Heart right ventricle (tissue), 16 donors: ENCODE data around the gene CORO2A. TPM values are rescaled to one million over a fixed set of nuclear protein-coding genes. Genes with fewer than 3 reads are reported as not detected.

Experiments
- ATAC-seq, 8 donors: fragments of 200-7000 bp; cut with Tn5 transposase; one replicate each; pipeline ENCODE4 v1.9.1; 2020; ENCODE audit warnings: mild to moderate bottlenecking in 8 of 8, moderate library complexity in 8 of 8, moderate number of reproducible peaks in 1 of 8
- DNase-seq, 2 donors: peaks; one replicate each; pipeline ENCODE4 v3.0.0-alpha.2; 2020
- H3K27ac ChIP-seq, 10 donors: fragments of 200-600 bp; sonication (generic) in 2 of 10; one replicate each; pipeline versions ENCODE4 v1.5.0 to v1.8.0; 2020 to 2022; ENCODE audit warnings: mild to moderate bottlenecking in 3 of 10
- H3K27me3 ChIP-seq, 7 donors: fragments of 200-600 bp; one replicate each; pipeline ENCODE4 v1.8.0; 2021 to 2022; ENCODE audit warnings: mild to moderate bottlenecking in 2 of 7
- H3K36me3 ChIP-seq, 9 donors: fragments of 200-600 bp; sonication (generic) in 1 of 9; one replicate each; pipeline versions ENCODE4 v1.5.0 to v1.8.0; 2020 to 2022; ENCODE audit warnings: mild to moderate bottlenecking in 2 of 9
- H3K4me1 ChIP-seq, 9 donors: fragments of 200-600 bp; sonication (generic) in 1 of 9; one replicate each; pipeline versions ENCODE4 v1.5.0 to v1.8.0; 2020 to 2022; ENCODE audit warnings: mild to moderate bottlenecking in 4 of 9
- H3K4me3 ChIP-seq, 10 donors: fragments of 200-600 bp; sonication (generic) in 2 of 10; one replicate each; pipeline versions ENCODE4 v1.5.0 to v1.8.0; 2020 to 2022; ENCODE audit warnings: mild to moderate bottlenecking in 7 of 10, moderate library complexity in 2 of 10
- H3K9me3 ChIP-seq, 11 donors: fragments of 200-600 bp in 10 of 11; sonication (generic) in 2 of 11; one replicate each; pipeline versions ENCODE4 v1.5.0 to v1.8.0; 2013 to 2022; ENCODE audit warnings: mild to moderate bottlenecking in 2 of 11, control low read depth in 1 of 11, moderate library complexity in 1 of 11
- CTCF ChIP-seq, 9 donors: fragments of 200-600 bp; sonication (generic) in 2 of 9; IDR thresholded peaks; one replicate each; pipeline versions ENCODE4 v1.5.0 to v1.8.0; 2021 to 2022; ENCODE audit warnings: antibody characterized with exemption in 9 of 9, mild to moderate bottlenecking in 5 of 9, moderate library complexity in 1 of 9
- WGBS, 2 donors: extraction: QIAGEN DNeasy Blood & Tissue Kit; methylation state at CpG; one replicate each; pipeline ENCODE4 v1.1.7; 2013; ENCODE audit warnings: inconsistent platforms in 1 of 2; 5-methylcytosine and 5-hydroxymethylcytosine counted together
- intact Hi-C, 10 donors: fragments of 100-400 bp; cut with DNase I; formaldehyde crosslinking; loops; one replicate each; pipeline versions ENCODE4 v1.11.1 to v1.14.2; 2022
- polyA plus RNA-seq, 2 donors: library from polyadenylated mRNA; stranded (reverse); fragments of 200-250 nt; gene quantifications; one replicate each; pipeline ENCODE4 v1.2.3, GENCODE V29; 2013
- total RNA-seq, 10 donors: library from RNA; stranded (reverse); fragmentation: NEBNext Ultra II Directional in 3 of 10; extraction: Animal tissue kit (Norgen Biotek cat#: 25700) in 3 of 10; gene quantifications; one replicate each; pipeline versions ENCODE4 v1.2.1 to v1.2.4, GENCODE V29; 2021 to 2023
- donor health status: Arrhythmogenic right ventricular cardiomyopathy.
- donor health status: ischemic (EF 13 %, LVEDD 7.1; RV severe dilation, severe dysfunction).
- donor health status: healthy with polysubstance abuse.
- donor health status: DM: no; HTN: yes; CAD: no.
- donor health status: DM: no; HTN: no; CAD: no.
- donor health status: ischemic (EF 25% LVEDD 6.9; RV normal size, moderate dysfunction).
- donor health status: ischemic (EF 25% LVEDD 5.7; RV mildly dilated, moderate dysfunction).
- donor health status: healthy.
- donor health status: DM: yes; HTN: yes; CAD: no.
- donor health status: Ischemic cardiomyopathy.
- donor health status: ischemic (EF 35%, LVEDD 5.7; RV mildly dilated, moderate dysfunction).
- donor health status: nonischemic (EF 11% LVEDD 7.7; RV severe dilation, severe dysfunction).
- donor health status: DM: yes; HTN: yes; CAD: no.
- donor health status: PGD.
- donor health status: ischemic (EF 29% LVEDD 5.4; RV normal size, mild dysfunction).
- donor health status: nonischemic (EF 23%, LVEDD 6.1; RV moderate dilation, normal function).

CORO2A gene
- total and polyA plus RNA-seq, 12 donors: 0.06 to 0.90 (median 0.23) TPM

GRCh38 chr9:98236901-98237487 lies 44.6 kb upstream of the CORO2A start:
- DNase-seq (no peak), ATAC-seq (no peak)
- no peaks in the 10 kb centered on the region for H3K27me3 ChIP-seq
- no peak overlapping the region for H3K27ac ChIP-seq
- 88 to 91% methylated on average over 8 of the region's 8 CpGs for WGBS, 2 donors
- intact Hi-C loops: no loop called here
- peaks cover 0 to 33% (median 0%) of the 10 kb centered on the region in 9 donors for H3K4me1 ChIP-seq
- TF ChIP-seq CTCF (IDR thresholded peaks at IDR 0.05): no peak
- peaks cover 0 to 49% (median 0%) of the 10 kb centered on the region in 9 donors for H3K36me3 ChIP-seq
- no peak overlapping the region for H3K4me3 ChIP-seq
- no peaks in the 10 kb centered on the region for H3K9me3 ChIP-seq

GRCh38 chr9:98235126-98235525 lies 42.7 kb upstream of the CORO2A start:
- no peak for TF ChIP-seq CTCF (IDR thresholded peaks at IDR 0.05)
- ATAC-seq (no peak), DNase-seq (no peak)
- Histone ChIP-seq H3K9me3 (no peaks in the 10 kb centered on the region), H3K4me1 (peaks cover 0 to 22% (median 0%) of the 10 kb centered on the region in 9 donors), H3K27ac (no peak overlapping the region), H3K27me3 (no peaks in the 10 kb centered on the region), H3K36me3 (peaks cover 0 to 57% (median 0%) of the 10 kb centered on the region in 9 donors), H3K4me3 (no peak overlapping the region)
- intact Hi-C loops: no loop called here
- WGBS, 2 donors: 92 to 96% methylated on average over 9 of the region's 9 CpGs

GRCh38 chr9:98234245-98234825 lies 41.9 kb upstream of the CORO2A start:
- intact Hi-C loops: no loop called here
- Histone ChIP-seq H3K36me3 (peaks cover 0 to 65% (median 0%) of the 10 kb centered on the region in 9 donors), H3K27ac (no peak overlapping the region), H3K9me3 (no peaks in the 10 kb centered on the region), H3K4me3 (no peak overlapping the region), H3K4me1 (peaks cover 0 to 22% (median 0%) of the 10 kb centered on the region in 9 donors), H3K27me3 (no peaks in the 10 kb centered on the region)
- ATAC-seq: no peak
- WGBS, 2 donors: 78 to 84% methylated on average over 9 of the region's 9 CpGs
- no peak for DNase-seq
- TF ChIP-seq CTCF (IDR thresholded peaks at IDR 0.05): no peak

DNA sequence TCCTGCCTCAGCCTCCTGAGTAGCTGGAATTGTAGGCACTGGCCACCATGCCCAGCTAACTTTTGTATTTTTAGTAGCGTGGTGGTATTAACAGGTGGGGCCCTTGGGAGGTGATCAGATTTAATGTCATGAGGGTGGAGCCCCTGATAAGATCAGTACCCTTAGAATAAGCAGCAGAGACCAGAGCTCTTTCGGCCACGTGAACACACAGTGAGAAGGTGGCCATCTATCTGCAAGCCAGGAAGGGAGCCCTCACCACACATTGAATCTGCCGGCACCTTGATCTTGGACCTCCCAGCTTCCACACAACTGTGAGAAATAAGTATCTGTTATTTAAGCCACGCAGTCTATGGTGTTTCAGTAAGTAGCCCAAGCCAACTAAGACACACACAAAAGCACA lies 40.5 kb upstream of the CORO2A start:
- intact Hi-C loops: no loop called here
- no peaks in the 10 kb centered on the region for H3K27me3 ChIP-seq
- peaks cover 0 to 22% (median 0%) of the 10 kb centered on the region in 9 donors for H3K4me1 ChIP-seq
- peaks cover 0 to 79% (median 0%) of the 10 kb centered on the region in 9 donors for H3K36me3 ChIP-seq
- DNase-seq: no peak
- ATAC-seq: no peak
- no peaks in the 10 kb centered on the region for H3K9me3 ChIP-seq
- TF ChIP-seq CTCF (IDR thresholded peaks at IDR 0.05): no peak
- WGBS, 2 donors: 95 to 97% methylated on average over 5 of the region's 5 CpGs
- peak overlapping the region in 1 of 10 donors; percentile 27 for H3K27ac ChIP-seq
- H3K4me3 ChIP-seq: no peak overlapping the region
